MCF 10A (cell line): ENCODE measurements around the gene ACR. TPM values are rescaled to one million over a fixed set of nuclear protein-coding genes. Genes with fewer than 3 reads are reported as not detected.

ENCODE experiments used
- BruUV-seq: library from RNA; stranded (reverse); fragments of 400-500 nt; replicated peaks from 2 replicates; lab custom pipeline; 2021; lab: Mats Ljungman, UMichigan
- CTCF ChIA-PET: fragments of 300-600 bp; sonication (Branson Sonifier 250); formaldehyde crosslinking; extraction: SDS; loops from one replicate; lab custom pipeline; 2021; ENCODE audit warnings: antibody characterized with exemption, inconsistent platforms; lab: Yijun Ruan, JAX
- POLR2A ChIA-PET: fragments of 300-600, 350-650 bp; sonication (Branson Sonifier 250); formaldehyde crosslinking; extraction: SDS; loops from one replicate; lab custom pipeline; 2020; ENCODE audit warnings: antibody characterized with exemption, inconsistent platforms; lab: Yijun Ruan, JAX
- DNase-seq: peaks from one replicate; pipeline ENCODE4 v3.0.0-alpha.2; 2018; ENCODE audit not compliant: unreplicated experiment
- H3K27ac Mint-ChIP-seq: one replicate; pipeline ENCODE4 v1.8.0; 2022; ENCODE audit warnings: mild to moderate bottlenecking, low read depth, mixed read lengths; ENCODE audit not compliant: unreplicated experiment
- H3K27me3 Mint-ChIP-seq: one replicate; pipeline ENCODE4 v1.8.0; 2022; ENCODE audit warnings: mixed read lengths; ENCODE audit not compliant: insufficient read depth, unreplicated experiment
- H3K36me3 Mint-ChIP-seq: one replicate; pipeline ENCODE4 v1.8.0; 2022; ENCODE audit warnings: mild to moderate bottlenecking, moderate library complexity, mixed read lengths; ENCODE audit not compliant: insufficient read depth, unreplicated experiment
- H3K4me1 Mint-ChIP-seq: one replicate; pipeline ENCODE4 v1.8.0; 2022; ENCODE audit warnings: mixed read lengths; ENCODE audit not compliant: insufficient read depth, unreplicated experiment
- H3K4me3 Mint-ChIP-seq: one replicate; pipeline ENCODE4 v1.8.0; 2022; ENCODE audit warnings: mild to moderate bottlenecking, moderate library complexity, mixed read lengths; ENCODE audit not compliant: unreplicated experiment
- H3K9me3 Mint-ChIP-seq: one replicate; pipeline ENCODE4 v1.8.0; 2022; ENCODE audit warnings: mixed read lengths; ENCODE audit not compliant: unreplicated experiment
- intact Hi-C: fragments of 100-400 bp; cut with micrococcal nuclease; formaldehyde crosslinking; loops from 2 replicates; pipeline ENCODE4 v1.14.1; 2022
- total RNA-seq: library from RNA; stranded (reverse); gene quantifications from 2 replicates; pipeline ENCODE4 v1.2.3, GENCODE V29; 2022
- TF ChIP-seq, protein P1 (sequence below): fragments of 200-600 bp; IDR thresholded peaks from one replicate; pipeline ENCODE4 v1.8.0; 2022; ENCODE audit warnings: antibody characterized with exemption, mild to moderate bottlenecking; ENCODE audit not compliant: unreplicated experiment

ACR gene
- total RNA-seq, 1 experiment from 2014 or later, result not detected

DNA sequence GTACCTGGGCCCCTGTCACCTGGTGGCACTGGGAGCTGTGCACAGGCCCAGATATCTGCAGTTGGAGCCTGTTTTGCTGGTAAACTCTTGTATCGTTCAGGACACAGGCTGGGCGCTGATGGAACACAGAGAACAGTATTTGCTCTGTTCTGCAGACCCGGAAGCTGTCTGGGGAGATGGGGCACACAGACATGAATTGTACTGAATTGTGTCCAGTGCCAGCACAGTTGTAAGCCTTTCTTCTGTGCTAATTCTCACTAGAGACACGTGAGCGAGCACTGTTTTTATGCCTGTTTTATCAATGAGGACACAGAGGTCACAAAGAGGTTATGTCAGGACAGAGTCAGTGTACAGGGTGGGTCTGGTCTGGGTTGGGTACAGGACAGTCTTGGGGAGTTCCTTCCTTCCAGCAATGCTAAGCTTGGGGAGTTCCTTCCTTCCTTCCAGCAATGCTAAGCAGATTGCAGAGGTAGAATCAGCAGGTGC, 24.4 kb upstream of the ACR start:
- ChIA-PET CTCF (no interaction called here), POLR2A (no interaction called here)
- H3K27ac Mint-ChIP-seq, result no peak overlapping the region
- H3K4me3 Mint-ChIP-seq, result no peak overlapping the region
- TF ChIP-seq, protein P1, sequence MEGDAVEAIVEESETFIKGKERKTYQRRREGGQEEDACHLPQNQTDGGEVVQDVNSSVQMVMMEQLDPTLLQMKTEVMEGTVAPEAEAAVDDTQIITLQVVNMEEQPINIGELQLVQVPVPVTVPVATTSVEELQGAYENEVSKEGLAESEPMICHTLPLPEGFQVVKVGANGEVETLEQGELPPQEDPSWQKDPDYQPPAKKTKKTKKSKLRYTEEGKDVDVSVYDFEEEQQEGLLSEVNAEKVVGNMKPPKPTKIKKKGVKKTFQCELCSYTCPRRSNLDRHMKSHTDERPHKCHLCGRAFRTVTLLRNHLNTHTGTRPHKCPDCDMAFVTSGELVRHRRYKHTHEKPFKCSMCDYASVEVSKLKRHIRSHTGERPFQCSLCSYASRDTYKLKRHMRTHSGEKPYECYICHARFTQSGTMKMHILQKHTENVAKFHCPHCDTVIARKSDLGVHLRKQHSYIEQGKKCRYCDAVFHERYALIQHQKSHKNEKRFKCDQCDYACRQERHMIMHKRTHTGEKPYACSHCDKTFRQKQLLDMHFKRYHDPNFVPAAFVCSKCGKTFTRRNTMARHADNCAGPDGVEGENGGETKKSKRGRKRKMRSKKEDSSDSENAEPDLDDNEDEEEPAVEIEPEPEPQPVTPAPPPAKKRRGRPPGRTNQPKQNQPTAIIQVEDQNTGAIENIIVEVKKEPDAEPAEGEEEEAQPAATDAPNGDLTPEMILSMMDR, result no peak
- H3K36me3 Mint-ChIP-seq, result no peaks in the 10 kb centered on the region
- intact Hi-C loops, result no loop called here
- H3K9me3 Mint-ChIP-seq, result no peaks in the 10 kb centered on the region
- no peak for DNase-seq
- no peaks in the 10 kb centered on the region for H3K27me3 Mint-ChIP-seq
- BruUV-seq, result no TSS peak
- no peaks in the 10 kb centered on the region for H3K4me1 Mint-ChIP-seq

DNA sequence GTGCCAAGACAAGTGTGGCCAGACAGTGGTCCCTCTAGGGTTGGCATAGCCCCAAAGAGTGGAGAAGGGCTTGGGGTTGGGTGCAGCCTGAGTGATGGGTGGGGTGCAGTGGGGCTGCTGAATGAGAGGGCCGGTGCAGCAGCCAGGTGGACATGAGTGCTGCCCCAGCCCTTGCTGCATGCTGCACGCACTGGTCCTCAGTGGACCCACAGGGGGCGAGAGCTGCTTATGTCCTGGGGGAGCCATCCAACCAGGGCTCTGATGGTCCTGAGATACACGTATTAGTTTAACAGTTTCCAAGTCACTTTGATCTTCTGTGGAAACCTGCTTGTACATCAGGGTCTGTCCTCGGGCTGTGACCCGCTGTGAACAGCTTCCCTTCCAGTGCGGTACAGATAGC, 23.9 kb upstream of the ACR start:
- intact Hi-C loops, result no loop called here
- CTCF ChIA-PET, result interaction anchor here (0.8 kb wide), 1 partner anchor 18 kb away, joined by 8 read pairs; no protein-coding TSS in a partner anchor
- TF ChIP-seq, protein P1, result no peak
- no peak overlapping the region for H3K4me3 Mint-ChIP-seq
- no peaks in the 10 kb centered on the region for H3K9me3 Mint-ChIP-seq
- H3K27ac Mint-ChIP-seq, result no peak overlapping the region
- no peaks in the 10 kb centered on the region for H3K4me1 Mint-ChIP-seq
- BruUV-seq, result no TSS peak
- POLR2A ChIA-PET, result no interaction called here
- no peaks in the 10 kb centered on the region for H3K27me3 Mint-ChIP-seq
- no peaks in the 10 kb centered on the region for H3K36me3 Mint-ChIP-seq
- no peak for DNase-seq

GRCh38 chr22:50714631-50715179, 23.3 kb upstream of the ACR start:
- POLR2A ChIA-PET, result no interaction called here
- no peak overlapping the region for H3K4me3 Mint-ChIP-seq
- no peak overlapping the region for H3K27ac Mint-ChIP-seq
- DNase-seq, result no peak
- no peaks in the 10 kb centered on the region for H3K9me3 Mint-ChIP-seq
- H3K36me3 Mint-ChIP-seq, result no peaks in the 10 kb centered on the region
- CTCF ChIA-PET, result interaction anchor here (0.8 kb wide), 1 partner anchor 17 kb away, joined by 8 read pairs; no protein-coding TSS in a partner anchor
- TF ChIP-seq, protein P1, result no peak
- intact Hi-C loops, result no loop called here
- no peaks in the 10 kb centered on the region for H3K4me1 Mint-ChIP-seq
- no TSS peak for BruUV-seq
- no peaks in the 10 kb centered on the region for H3K27me3 Mint-ChIP-seq

DNA sequence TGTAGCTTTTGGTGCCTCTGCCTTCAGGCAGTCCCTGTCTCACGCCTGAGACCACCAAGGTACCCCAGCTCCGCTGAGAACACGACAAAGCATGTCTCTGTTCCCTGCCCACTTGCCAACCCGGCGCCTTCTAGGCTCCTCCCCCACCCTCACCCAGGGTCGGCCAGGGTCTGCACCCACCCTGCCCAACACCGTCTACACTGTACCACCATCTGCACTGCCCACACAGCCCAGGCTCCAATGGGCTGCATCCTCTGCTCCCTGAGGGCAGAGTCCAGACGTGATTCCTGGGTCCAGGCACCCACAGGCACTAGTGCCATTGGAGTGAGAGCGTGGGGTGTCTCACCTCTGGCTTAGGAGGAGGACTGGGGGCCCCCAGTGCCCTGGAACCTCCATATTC, 22.8 kb upstream of the ACR start:
- Mint-ChIP-seq H3K27ac (no peak overlapping the region), H3K36me3 (no peaks in the 10 kb centered on the region), H3K9me3 (no peaks in the 10 kb centered on the region), H3K27me3 (no peaks in the 10 kb centered on the region), H3K4me1 (no peaks in the 10 kb centered on the region), H3K4me3 (no peak overlapping the region)
- TF ChIP-seq, protein P1, result no peak
- intact Hi-C loops, result no loop called here
- DNase-seq, result no peak
- no TSS peak for BruUV-seq
- ChIA-PET POLR2A (no interaction called here), CTCF (interaction anchor here (0.8 kb wide), 1 partner anchor 23 kb away, joined by 3 read pairs; no protein-coding TSS in a partner anchor)
